Osteoblast (primary cell): ENCODE results near the gene MFSD6. TPM values are rescaled to one million over a fixed set of nuclear protein-coding genes. Genes with fewer than 3 reads are reported as not detected.

ENCODE experiments used
- DNase-seq: peaks from one replicate; pipeline ENCODE4 v3.0.0; 2011; ENCODE audit warnings: low spot score, mixed read lengths; ENCODE audit not compliant: insufficient read length; ENCODE audit errors: missing footprints
- H2AFZ ChIP-seq: 2 replicates; pipeline ENCODE4 v1.6.0; 2011; ENCODE audit warnings: mild to moderate bottlenecking, low read length
- H3K27ac ChIP-seq: 2 replicates; pipeline ENCODE4 v1.5.1; 2011; ENCODE audit warnings: mild to moderate bottlenecking, low read depth, low read length, moderate library complexity
- H3K27me3 ChIP-seq: 2 replicates; pipeline ENCODE4 v1.6.0; 2012; ENCODE audit warnings: mild to moderate bottlenecking, control low read depth, inconsistent platforms, low read length, moderate library complexity; ENCODE audit not compliant: insufficient read depth
- H3K36me3 ChIP-seq: 2 replicates; pipeline ENCODE4 v1.5.1; 2011; ENCODE audit warnings: mild to moderate bottlenecking, low read length, control low read depth, moderate library complexity; ENCODE audit not compliant: insufficient read depth
- H3K4me1 ChIP-seq: 2 replicates; pipeline ENCODE4 v1.5.1; 2011; ENCODE audit warnings: mild to moderate bottlenecking, low read length, control low read depth, moderate library complexity; ENCODE audit not compliant: insufficient read depth
- H3K4me2 ChIP-seq: 2 replicates; pipeline ENCODE4 v1.6.0; 2011; ENCODE audit warnings: mild to moderate bottlenecking, low read length; ENCODE audit not compliant: insufficient read depth
- H3K4me3 ChIP-seq: fragments of 200-600 bp; sonication (generic); 3 replicates; pipeline ENCODE4 v1.5.1; 2012; ENCODE audit warnings: mild to moderate bottlenecking, low read length, inconsistent platforms; ENCODE audit not compliant: insufficient read depth
- H3K79me2 ChIP-seq: 2 replicates; pipeline ENCODE4 v1.6.0; 2012; ENCODE audit warnings: mild to moderate bottlenecking, low read length, control low read depth, inconsistent platforms; ENCODE audit not compliant: insufficient read depth
- H3K9me3 ChIP-seq: 2 replicates; pipeline ENCODE4 v1.5.1; 2011; ENCODE audit warnings: low read depth, low read length, control low read depth
- H4K20me1 ChIP-seq: 2 replicates; pipeline ENCODE4 v1.6.0; 2012; ENCODE audit warnings: mild to moderate bottlenecking, low read length, control low read depth; ENCODE audit not compliant: insufficient read depth
- CTCF ChIP-seq: IDR thresholded peaks from 2 replicates; pipeline ENCODE4 v1.5.1; 2011; ENCODE audit warnings: mild to moderate bottlenecking, low read depth, low read length, moderate library complexity; ENCODE audit errors: extremely low read depth
- total RNA-seq: library from RNA; depleted of rRNA; stranded (reverse); fragments of >200 nt; gene quantifications from 2 replicates; pipeline ENCODE4 v1.2.3, GENCODE V29; 2012

The MFSD6 gene
- total RNA-seq, 1 donor, result 11.2 TPM

DNA sequence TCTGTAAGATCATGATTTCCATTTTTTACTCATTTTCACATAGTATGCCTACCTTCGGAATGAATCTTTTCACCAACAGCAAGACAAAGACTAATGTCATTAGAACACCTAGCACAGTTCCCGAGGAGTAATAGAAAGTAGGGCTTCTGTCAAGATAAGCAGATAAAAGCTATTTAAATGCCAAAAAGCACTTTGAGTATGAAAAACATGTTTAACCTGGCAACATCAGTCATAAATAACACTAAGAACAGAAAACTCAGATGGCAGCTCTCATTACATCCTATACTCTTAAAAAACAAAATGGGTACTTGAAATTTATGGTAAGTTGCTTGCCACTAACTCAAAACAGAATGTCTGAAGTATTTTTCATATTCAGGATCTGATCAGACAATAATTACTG lies 109.3 kb downstream of the MFSD6 start:
- no peak for DNase-seq

GRCh38 chr2:190519975-190520767 lies 112.0 kb downstream of the MFSD6 start:
- Histone ChIP-seq H3K79me2 (no peaks in the 10 kb centered on the region), H3K36me3 (no peaks in the 10 kb centered on the region), H3K4me1 (no peaks in the 10 kb centered on the region), H3K4me2 (no peak overlapping the region), H4K20me1 (no peaks in the 10 kb centered on the region), H3K4me3 (no peak overlapping the region), H3K9me3 (no peaks in the 10 kb centered on the region), H3K27ac (no peak overlapping the region), H2AFZ (no peak overlapping the region), H3K27me3 (no peaks in the 10 kb centered on the region)
- no peak for TF ChIP-seq CTCF
- DNase-seq, result no peak

More for the DNA sequence above, 109.3 kb downstream of the MFSD6 start:
- no peaks in the 10 kb centered on the region for H3K9me3 ChIP-seq
- H2AFZ ChIP-seq, result no peak overlapping the region
- H3K4me1 ChIP-seq, result no peaks in the 10 kb centered on the region
- no peak overlapping the region for H3K27ac ChIP-seq
- no peak for TF ChIP-seq CTCF
- peaks cover 3% of the 10 kb centered on the region for H3K36me3 ChIP-seq
- no peaks in the 10 kb centered on the region for H3K27me3 ChIP-seq
- H3K4me3 ChIP-seq, result no peak overlapping the region
- H3K4me2 ChIP-seq, result no peak overlapping the region
- no peaks in the 10 kb centered on the region for H4K20me1 ChIP-seq
- no peaks in the 10 kb centered on the region for H3K79me2 ChIP-seq

DNA sequence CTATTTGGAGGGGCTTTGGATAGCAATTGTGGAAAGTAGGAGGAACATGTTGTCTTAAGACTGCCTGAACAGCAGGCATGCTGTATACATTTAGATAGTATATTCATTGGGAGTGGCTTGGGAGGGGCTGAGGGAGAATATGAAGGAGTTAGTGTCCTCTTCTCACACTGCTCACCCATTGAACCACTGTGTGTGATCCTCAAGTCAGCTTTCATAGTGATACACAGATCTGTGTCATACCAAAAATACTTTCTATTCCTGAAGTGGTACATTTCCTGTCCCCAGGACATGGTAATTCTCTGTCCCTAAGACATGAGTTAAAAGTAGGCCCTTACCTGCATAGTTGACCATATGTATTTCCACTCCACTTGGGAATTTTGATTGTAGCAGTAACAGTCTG lies 116.8 kb downstream of the MFSD6 start:
- no peaks in the 10 kb centered on the region for H4K20me1 ChIP-seq
- no peaks in the 10 kb centered on the region for H3K9me3 ChIP-seq
- no peak overlapping the region for H3K27ac ChIP-seq
- H2AFZ ChIP-seq, result no peak overlapping the region
- H3K4me3 ChIP-seq, result no peak overlapping the region
- no peaks in the 10 kb centered on the region for H3K79me2 ChIP-seq
- peaks cover 5% of the 10 kb centered on the region for H3K4me1 ChIP-seq
- no peaks in the 10 kb centered on the region for H3K36me3 ChIP-seq
- DNase-seq, result no peak
- H3K4me2 ChIP-seq, result no peak overlapping the region
- no peaks in the 10 kb centered on the region for H3K27me3 ChIP-seq
- TF ChIP-seq CTCF, result no peak

DNA sequence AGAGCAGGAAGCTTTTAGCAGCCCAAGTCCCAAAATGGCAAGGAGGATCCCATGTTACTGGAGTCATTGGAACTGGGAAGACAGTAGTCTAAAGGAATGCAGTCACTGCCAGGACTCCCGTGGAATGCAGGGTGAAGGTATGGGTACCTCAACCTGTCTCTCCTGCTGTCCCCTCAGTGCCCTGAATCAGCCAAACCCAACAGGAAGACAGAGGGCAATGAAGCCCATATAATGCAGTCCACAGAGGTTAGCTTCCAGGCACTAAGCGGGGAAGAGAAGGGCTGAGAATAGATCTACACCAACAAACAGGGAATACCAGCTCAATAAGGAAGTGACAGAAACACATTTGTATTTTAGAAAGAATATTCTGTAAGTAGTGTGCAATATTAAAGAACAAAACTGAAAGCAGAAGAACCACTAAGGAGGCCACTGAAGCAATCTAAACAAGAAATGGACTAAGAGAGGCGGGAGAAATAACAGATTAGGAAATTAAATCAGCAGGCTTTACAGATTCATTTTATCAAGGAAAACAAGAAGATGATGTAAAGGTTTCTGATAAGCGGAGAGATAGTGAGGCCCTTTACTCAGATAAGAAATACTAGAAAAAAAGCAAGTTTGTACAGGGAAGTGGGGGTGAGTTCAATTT lies 118.1 kb downstream of the MFSD6 start:
- Histone ChIP-seq H3K4me1 (peaks cover 18% of the 10 kb centered on the region), H3K4me2 (no peak overlapping the region), H3K9me3 (no peaks in the 10 kb centered on the region), H3K27ac (no peak overlapping the region), H3K36me3 (no peaks in the 10 kb centered on the region), H3K4me3 (no peak overlapping the region), H3K27me3 (no peaks in the 10 kb centered on the region), H4K20me1 (no peaks in the 10 kb centered on the region), H2AFZ (no peak overlapping the region), H3K79me2 (no peaks in the 10 kb centered on the region)
- DNase-seq, result no peak
- no peak for TF ChIP-seq CTCF
